Prostate gland (tissue), 2 donors: ENCODE data around the gene ARFGAP1.

Source experiments
- POLR2A ChIP-seq: fragments of 450-650 bp; IDR thresholded peaks from one replicate; pipeline ENCODE4 v1.6.1; 2016; ENCODE audit warnings: antibody characterized with exemption, mild to moderate bottlenecking
- TF ChIP-seq, protein P1 (sequence below), 4 experiments: fragments of 200-600 bp in 2 of 4; fragments of 450-650 bp in 2 of 4; sonication (generic) in 2 of 4; IDR thresholded peaks; 1 replicate in 3 of 4; 2 replicates in 1 of 4; pipeline ENCODE4 v1.5.1; 2016 to 2019; ENCODE audit warnings: antibody characterized with exemption in 4 of 4, mild to moderate bottlenecking in 2 of 4, moderate library complexity in 2 of 4

- TF ChIP-seq POLR2A = no peak
- TF ChIP-seq, protein P1, sequence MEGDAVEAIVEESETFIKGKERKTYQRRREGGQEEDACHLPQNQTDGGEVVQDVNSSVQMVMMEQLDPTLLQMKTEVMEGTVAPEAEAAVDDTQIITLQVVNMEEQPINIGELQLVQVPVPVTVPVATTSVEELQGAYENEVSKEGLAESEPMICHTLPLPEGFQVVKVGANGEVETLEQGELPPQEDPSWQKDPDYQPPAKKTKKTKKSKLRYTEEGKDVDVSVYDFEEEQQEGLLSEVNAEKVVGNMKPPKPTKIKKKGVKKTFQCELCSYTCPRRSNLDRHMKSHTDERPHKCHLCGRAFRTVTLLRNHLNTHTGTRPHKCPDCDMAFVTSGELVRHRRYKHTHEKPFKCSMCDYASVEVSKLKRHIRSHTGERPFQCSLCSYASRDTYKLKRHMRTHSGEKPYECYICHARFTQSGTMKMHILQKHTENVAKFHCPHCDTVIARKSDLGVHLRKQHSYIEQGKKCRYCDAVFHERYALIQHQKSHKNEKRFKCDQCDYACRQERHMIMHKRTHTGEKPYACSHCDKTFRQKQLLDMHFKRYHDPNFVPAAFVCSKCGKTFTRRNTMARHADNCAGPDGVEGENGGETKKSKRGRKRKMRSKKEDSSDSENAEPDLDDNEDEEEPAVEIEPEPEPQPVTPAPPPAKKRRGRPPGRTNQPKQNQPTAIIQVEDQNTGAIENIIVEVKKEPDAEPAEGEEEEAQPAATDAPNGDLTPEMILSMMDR (IDR thresholded peaks at IDR 0.05) = no peak
Observed at GRCh38 chr20:63305393-63305792, 32.8 kb downstream of the ARFGAP1 start.
